Lower leg skin (tissue), 3 donors: Measurements from ENCODE around the gene SPSB3.

Experiments
- POLR2A ChIP-seq, 2 donors: fragments of 450-650 bp; IDR thresholded peaks; one replicate each; pipeline ENCODE4 v1.6.1; 2016 to 2017; ENCODE audit warnings: antibody characterized with exemption in 2 of 2, mild to moderate bottlenecking in 1 of 2, moderate library complexity in 1 of 2
- TF ChIP-seq, protein P1 (sequence below), 3 donors: fragments of 450-650 bp; IDR thresholded peaks; one replicate each; pipeline ENCODE4 v1.5.1; 2016; ENCODE audit warnings: antibody characterized with exemption in 3 of 3, mild to moderate bottlenecking in 3 of 3, moderate library complexity in 2 of 3

DNA sequence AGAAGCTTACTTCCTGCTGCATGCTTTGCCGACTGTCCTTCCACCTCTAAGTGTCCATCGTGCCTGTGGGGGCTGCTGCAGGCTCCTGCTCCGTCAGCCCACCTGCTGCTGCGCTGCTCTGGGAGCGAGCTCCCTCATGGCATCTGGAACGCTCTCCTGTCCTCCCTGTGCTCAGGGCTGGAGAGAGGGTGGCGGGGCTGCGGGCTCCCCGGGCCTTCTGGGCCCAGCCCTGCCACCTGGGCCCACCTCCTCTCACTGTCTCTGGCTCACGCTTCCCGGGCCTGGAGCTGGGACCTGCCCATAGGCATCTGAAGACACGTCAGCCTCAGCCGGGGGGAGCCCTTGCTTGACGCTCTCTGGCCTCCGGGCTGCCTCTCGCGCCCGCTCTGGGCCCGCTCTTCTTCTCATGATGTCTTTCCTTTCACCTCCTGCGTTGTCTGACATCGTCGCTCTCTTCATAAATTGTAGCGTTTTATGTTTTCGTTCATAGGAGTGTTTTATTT is 38.0 kb downstream of the SPSB3 start:
- TF ChIP-seq, protein P1, sequence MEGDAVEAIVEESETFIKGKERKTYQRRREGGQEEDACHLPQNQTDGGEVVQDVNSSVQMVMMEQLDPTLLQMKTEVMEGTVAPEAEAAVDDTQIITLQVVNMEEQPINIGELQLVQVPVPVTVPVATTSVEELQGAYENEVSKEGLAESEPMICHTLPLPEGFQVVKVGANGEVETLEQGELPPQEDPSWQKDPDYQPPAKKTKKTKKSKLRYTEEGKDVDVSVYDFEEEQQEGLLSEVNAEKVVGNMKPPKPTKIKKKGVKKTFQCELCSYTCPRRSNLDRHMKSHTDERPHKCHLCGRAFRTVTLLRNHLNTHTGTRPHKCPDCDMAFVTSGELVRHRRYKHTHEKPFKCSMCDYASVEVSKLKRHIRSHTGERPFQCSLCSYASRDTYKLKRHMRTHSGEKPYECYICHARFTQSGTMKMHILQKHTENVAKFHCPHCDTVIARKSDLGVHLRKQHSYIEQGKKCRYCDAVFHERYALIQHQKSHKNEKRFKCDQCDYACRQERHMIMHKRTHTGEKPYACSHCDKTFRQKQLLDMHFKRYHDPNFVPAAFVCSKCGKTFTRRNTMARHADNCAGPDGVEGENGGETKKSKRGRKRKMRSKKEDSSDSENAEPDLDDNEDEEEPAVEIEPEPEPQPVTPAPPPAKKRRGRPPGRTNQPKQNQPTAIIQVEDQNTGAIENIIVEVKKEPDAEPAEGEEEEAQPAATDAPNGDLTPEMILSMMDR (IDR thresholded peaks at IDR 0.05) = no peak
- no peak for TF ChIP-seq POLR2A (IDR thresholded peaks at IDR 0.05)
